ENCODE results near the gene DIPK1C.
"Not testable (repeated sequence)": the region's sequence is repeated elsewhere in the genome, so short reads cannot be mapped to it uniquely, and the experiment has no call there.

Gene DIPK1C

DNA sequence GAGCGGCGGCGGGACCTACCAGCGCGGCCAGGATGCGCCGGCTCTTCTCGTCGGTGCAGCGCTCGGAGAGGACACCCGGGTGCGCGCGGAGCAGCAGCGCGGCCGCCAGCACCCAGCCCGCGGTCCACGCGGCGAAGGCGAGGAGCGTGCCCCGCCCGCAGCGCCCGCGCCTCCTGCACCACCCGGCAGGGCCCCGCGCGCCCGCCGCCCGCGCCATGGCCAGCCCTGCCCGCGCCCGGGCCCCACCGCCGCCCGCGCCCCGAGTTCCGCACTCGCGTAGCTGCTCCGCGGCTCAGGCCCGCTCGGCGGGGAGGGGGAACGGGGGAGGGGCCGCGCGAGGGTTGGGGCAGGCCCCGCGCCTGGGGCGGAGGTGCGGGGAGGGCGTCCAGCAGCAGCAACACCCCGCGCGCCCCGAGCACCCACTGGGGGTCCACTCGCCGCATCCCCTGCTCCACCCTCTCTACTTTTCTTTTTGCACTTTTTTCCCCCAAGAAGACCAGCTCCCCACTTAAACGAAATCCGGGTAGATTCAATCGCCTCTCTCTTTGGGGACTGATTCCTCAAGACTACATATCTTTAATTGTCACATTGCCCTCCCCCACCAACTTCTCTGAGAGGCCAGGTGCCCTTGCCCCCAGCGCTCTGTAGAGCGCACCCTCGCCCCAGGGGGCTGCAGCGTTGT is at the start of gene DIPK1C:
Gene DIPK1C, minus strand, starts transcription at position 266 of the 682 bp plus-strand sequence. Its CDS starts 49 bp downstream, at position 217.
- peak in 1 of 2 experiments; percentile 46 for DNase-seq

DNA sequence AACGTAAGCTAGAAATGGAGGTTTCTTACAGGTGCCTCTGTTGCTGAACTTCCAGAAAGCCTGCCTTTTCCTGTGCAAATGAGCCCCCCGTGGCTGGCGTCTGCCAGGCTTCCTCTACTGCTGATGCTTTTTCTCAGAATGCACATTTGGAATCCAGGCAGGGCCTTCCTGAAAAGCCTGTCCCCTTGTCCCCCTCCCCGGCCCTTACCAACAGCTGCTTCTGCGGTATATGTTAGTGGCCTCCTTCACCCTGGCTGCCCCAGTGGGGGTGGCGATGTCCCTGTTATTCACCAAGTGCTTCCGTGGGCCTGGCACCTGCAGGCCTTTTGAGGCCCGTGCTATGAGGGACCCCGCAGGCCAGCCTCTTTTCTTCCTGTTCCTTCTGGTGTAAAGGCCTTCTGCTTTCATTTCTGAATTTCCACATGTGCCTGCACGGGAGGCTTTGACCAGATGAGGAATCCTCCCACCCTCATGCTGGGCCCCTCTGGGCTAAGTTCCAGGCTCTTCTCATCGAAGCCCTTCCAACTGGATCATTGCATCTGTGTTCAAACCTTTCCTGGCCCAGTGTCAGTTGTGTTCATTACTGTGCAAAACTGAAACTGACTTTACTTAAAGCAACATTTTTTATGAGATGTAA is 49.5 kb upstream of the DIPK1C start:
- no peak for DNase-seq

DNA sequence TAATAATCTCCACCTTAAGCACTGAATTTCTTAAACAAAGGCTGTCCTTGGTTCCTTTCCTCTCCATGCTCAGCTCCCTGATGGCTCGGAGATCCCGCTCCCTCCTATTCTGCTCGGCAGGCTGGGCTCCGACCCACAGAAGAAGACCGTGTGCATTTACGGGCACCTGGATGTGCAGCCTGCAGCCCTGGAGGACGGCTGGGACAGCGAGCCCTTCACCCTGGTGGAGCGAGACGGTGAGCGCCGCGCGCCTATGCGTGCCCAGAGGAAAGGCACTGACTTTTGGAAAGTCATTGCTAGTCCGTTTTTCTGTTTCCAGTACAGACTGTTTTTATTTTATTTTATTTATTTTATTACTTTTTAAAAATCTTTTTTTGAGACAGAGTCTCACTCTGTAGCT is 48.7 kb upstream of the DIPK1C start:
- DNase-seq: no peak

DNA sequence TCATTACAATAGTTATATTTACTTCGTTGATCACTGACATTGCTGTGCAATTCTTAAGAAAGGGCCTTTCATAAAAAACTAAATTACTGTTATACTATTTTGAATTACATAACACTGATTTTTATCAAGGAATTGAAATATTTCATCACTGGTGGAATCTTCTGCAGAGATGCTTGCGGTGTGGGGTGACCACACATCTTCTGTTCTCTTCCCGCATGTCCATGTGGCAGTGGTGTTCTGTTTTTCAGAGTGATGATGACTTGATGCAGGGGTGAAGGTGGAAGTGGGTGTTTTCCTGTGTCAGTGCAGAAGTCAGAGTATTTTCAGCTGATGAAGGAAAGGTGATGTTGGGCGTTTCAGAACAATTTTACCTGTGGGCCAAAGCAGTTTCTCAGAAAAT is 46.0 kb upstream of the DIPK1C start:
- DNase-seq: no peak

DNA sequence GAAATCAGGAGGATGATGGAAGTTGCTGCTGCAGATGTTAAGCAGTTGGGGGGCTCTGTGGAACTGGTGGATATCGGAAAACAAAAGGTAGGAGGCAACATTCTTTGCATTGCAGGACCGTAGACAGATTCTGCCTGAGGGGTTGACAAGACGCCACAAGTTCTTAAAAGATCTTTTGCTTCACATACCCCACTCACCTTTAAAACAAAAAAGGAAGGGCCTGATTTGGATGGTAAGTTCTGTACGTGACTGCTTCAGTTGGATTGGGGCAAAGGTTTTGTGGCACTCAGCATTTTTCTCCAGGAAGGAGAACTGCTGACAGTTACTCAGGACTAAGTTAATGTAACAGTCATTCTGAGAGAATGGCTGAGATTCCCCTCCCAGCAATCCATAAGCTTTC is 44.3 kb upstream of the DIPK1C start:
- DNase-seq: no peak

DNA sequence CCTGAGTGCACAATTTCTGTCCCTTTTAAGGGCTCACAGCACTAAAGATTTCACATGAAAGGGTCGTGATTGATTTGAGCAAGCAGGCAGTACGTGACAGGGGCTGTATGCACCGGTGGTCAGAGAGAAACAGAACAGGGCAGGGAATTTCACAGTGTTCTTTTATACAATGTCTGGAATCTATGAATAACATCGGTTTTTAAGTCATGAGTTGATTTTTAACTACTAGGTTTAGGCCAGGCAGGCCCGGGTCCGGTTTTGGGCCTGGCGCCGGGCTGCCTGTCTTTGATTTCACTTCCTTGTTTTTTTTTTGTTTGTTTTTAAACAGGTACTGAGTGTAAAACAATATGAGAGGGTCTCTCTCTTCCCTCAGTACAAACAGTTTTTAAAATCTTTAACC is 43.7 kb upstream of the DIPK1C start:
- DNase-seq: not testable (repeated sequence)

DNA sequence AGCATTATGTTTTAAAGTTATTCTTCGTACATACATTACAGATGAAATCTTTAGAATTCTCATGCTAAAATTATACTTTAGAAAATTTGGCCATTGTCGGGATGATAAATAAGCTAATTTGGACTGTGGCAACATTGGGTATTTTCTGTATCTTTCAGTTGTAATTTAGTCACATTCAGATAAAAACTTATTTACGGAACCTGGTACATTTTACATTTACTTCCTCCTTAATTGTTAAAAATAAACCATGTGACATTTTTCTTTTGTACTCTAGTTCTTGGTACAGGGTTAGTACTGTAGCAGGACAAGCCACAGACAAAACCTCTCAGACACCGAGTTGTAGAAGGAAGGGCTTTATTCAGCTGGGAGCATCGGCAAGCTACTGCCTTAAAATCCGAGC is 43.3 kb upstream of the DIPK1C start:
- no peak for DNase-seq

DNA sequence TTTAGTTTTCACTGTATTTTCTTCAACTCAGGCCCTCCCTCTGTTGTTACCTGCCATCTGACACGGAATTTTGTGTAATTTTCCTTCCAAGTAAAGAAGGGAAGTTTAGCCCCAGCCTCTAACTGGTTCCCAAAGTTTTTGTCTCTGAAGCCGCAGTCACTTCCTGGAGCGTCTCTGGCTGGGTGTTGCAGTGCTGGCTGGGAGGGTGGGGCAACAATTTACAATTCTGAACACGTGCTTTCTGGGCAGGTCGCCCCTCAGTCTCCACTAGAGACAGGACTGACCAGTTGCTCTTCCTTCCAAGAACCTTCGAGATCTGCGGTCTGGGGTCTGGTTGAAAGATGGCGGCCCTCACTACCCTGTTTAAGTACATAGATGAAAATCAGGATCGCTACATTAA is 42.5 kb upstream of the DIPK1C start:
- DNase-seq: no peak

DNA sequence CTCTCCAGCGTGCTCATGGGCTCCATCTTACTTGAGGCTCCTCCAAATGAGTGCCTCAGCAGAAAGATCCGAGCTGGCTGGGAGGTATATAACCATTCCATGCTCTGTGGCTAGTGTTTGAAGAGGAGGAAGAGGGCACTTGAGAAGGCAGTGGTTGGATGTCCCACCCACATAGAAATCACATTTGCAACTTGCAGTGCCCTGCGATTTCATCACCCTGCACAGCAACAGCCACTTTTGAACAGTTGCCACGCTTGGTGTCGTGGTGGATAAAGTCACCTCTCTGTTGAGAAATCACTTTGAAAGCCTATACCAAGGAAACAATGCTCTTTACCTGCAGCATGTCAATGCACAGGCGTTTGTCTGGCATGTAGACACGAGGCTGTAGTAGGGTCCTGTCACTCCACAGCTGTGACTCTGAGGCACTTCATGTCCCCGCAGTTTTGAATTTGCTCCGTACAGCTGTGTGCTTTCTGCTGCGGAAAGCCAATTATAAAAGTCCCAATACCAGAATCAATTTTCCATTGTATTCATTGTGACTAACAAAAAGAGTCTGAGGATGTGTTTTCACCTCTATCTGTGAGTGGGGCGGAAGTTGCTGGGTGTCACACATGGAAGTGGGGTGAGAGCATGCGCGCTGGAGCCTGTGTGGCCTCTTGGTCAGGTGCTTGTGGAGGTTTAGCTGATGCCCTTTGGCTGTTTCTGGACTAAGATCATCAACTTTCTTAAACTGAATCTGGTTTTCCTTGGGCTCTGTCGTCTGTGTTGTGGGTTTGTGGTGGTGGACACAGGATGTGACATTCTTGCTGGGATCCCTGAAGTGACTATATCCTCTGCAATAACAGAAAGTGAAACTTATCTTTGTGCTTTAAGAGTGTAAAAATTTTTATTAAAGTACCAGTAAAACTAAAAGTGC is 41.9 kb upstream of the DIPK1C start:
- DNase-seq: no peak

DNA sequence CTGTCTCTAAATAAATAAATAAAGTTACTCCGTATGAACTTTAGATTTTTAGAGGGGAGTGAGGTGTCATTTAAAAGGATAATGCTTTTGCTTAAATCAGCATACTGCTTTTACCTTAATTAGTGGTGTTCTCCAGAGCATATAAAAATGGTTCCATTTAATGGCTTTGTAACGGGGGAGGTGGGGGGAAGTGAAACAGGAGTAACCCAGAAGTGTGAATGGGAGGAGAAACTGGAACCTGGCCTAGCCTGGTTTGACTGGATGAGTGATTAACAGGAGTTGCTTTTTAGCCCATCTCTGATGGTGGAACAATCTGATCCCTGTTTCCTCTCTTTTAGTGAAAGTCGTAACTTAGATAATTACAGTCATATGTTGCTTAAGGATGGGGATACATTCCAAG is 40.7 kb upstream of the DIPK1C start:
- no peak for DNase-seq

DNA sequence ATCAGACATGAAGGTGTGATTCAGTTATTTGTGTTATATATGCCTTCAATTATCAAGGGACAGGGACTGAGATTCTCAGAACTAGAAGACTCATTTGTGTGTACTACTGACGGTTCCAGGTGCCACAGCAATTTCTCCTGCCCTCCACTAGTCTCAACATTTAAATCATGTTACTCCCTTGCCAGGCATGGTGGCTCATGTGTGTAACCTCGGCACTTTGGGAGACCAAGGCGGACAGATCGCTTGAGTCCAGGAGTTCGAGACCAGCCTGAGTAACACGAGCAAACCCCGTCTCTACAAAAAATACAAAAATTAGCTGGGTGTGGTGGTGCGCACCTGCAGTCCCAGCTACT is 40.2 kb upstream of the DIPK1C start:
- DNase-seq: peak in 1 of 2 experiments; percentile 24

DNA sequence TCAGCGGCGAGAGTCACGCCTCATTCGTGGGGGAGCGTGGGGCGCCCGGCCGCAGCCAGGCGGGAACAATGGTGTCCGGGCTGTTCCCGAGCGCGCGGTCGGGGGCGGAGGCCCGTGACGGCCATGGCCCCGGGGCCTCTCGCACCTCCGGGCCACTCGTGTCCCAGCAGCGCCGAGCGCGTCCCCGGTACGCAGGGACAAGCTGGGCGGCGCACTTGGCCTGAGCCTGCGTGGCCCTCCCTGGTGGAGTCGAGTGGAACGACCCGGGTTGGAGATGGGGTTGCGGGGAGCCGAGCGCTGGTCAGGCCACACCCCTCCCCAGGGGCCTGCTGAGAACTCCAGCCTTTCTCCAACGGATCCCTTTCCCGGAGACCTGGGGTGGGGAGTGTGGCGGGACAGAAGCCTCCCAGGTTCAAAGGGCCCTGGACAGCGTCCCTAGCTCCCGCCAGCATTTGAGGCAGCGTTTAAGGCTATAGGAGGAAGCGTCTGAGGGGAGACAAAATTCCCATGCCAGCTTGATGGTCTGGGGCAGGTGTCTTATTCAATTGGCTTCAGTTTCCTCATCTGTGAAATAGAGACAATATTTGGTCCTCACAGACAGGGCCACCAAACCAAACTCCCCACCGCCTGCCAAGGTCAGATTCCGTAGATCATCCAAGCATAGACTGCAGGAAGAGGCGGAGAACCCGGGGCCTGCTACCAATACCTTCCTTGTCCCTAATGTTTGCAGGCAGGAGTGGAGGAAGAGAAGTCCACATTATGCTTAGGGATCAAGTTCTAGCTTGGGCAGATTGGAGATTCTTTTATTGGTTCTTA is 39.6 kb upstream of the DIPK1C start:
- peak; percentile 52 to 81 for DNase-seq

DNA sequence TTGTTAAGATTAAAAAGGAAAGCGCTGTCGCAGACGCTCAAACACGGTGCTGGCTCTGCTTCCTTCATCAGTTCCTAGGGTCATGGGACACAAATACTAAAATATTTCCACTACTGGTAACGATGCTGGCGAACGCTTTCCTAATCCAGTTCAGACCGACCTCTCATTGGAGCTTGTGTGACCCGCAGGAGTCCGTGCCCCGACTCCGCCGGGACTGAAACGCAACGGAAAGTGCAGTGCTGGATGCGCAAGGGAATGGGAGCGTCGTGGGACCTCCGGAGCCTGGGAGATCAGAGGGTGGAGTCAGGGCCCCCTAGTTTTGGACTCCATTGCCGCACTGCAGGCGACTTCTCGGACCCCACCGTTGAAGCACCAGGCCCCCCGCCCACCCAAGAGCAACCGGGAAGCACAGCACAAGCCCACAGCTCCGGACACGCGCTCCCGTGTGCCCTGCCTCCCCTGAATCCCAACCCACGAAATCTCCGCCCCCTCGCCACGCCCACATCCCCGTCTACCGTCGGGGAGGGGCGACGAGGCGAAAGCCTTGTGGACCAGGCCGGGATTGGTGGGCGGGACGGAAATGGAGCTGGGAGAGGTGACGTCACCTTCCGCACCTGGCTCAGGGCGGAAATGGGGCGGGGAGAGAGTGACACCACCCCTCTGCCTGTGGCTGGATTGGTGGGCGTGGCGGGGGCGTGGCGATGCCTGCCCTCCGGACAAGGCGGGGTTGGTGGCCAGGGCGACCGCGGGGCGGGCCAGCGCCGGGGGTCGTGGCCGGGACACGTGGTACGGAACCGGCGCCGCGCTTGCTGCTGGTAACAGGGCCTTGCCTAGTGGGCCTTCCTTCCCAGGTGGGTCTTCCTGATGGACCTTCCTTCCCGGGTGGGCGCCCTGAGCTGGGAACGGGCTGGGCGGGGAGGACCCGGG is 38.7 kb upstream of the DIPK1C start, which contains the start of gene CNDP2:
Gene CNDP2, plus strand, starts transcription at position 783 of the 927 bp plus-strand sequence. CDS start 3,611 bp downstream, outside the sequence.
- DNase-seq: peak; percentile 97 to 100

DNA sequence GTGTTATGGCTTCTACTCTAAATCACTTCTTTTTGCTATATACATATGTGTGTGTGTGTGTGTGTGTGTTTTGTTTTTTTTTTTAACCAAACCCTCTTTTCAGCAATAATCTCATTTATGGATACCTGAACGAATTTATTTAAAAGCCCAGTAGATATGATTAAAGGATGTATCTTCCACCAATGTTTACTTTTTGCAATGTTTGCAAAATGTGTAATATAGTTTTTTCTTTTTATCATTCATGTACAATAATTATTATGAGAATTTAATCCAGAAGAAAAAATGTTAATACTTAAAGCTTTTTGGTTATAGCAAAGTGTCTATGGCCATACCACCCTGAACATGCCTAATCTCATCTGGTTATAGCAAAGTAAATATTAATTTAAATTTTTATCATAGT is 37.4 kb upstream of the DIPK1C start:
- no peak for DNase-seq

DNA sequence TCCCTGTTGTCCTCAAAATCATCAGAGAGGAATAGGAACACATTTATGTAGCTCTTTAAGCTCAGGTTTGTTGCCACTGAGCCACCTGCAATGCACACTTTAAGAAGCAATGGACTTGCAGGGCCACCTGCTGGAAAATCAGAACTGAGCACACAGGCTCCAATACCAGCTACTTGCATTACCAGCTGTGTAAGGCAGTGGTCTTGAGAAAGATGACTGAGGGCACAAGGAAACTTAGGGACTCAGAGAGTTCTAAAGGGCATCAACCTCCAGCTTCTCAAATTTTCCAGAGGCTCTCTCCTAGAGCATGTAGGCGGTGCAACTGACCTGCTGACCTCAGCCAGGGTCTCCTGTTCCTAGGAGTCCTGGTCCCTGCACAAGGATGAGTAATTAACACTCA is 36.6 kb upstream of the DIPK1C start:
- peak; percentile 74 to 88 for DNase-seq

DNA sequence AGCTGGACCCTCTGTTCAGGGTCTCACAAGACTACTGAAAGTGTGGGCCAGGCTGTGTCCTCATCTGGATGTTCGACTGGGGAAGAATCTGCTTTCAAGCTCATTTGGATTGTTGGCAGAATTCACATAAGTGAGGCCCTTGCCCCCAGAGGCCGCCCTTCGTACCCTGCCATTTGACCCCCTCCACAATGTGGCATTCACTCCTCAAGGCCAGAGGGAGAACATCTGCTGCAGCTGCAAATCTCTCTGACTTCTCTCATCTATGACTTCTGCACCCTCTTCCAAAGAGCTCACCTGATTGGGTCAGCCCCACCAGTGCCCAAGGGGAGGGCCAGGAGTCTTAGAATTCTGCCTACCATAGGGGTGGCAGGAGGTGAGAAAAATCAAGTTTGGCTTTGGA is 35.2 kb upstream of the DIPK1C start:
- no peak for DNase-seq

DNA sequence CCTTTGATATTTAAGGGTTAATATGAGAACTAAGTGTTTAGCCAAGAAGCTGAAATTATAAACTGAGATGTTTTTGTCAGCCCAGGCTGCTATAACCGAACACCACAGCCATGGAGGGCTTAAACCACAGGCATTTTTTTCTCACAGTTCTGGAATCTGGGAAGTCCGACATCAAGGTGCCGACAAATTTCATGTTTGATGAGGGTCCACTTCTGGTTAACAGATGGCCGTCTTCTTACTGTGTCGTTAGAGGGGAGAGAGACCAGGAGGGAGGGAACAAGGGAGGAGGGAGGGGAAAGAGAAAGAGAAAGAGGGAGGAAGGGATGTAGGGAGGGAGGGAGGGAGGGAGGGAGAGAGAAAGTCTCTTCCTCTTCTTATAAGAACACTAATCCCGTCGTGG is 32.6 kb upstream of the DIPK1C start:
- no peak for DNase-seq

DNA sequence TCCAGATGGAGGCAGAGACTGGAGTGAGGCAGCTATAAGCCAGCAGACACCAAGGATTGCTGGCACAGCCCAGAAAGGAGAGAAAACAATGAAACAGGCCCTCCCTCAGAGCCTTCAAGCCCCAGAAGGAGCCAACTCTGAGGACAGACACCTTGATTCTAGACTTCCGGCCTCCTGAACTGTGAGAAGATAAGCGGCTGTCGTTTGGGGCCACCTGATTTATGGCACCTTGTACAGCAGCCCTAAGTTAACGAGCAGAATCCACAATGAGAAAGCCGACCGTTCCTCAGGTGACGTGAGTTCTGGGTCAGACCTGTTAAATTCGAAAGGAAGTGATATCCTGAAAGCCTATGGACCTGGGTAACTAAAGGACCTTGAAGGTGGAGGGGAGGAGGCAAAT is 31.8 kb upstream of the DIPK1C start:
- no peak for DNase-seq

DNA sequence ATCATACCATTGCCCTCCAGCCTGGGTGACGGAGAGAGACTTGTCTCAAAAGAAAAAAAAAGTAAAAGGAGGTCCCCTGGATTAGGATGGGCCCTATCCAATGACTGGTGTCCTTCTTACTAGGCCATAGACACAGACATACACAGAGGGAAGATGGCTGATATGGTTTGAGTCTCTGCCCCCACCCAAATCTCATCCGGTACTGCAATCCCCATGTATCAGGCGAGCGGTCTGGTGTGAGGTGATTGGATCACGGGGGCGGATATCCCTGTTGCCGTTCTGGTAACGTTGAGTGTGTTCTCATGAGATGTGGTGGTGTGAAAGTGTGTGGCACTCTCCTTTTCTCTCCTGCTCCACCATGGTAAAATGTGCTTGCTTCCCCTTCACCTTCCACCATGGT is 31.2 kb upstream of the DIPK1C start:
- DNase-seq: no peak

DNA sequence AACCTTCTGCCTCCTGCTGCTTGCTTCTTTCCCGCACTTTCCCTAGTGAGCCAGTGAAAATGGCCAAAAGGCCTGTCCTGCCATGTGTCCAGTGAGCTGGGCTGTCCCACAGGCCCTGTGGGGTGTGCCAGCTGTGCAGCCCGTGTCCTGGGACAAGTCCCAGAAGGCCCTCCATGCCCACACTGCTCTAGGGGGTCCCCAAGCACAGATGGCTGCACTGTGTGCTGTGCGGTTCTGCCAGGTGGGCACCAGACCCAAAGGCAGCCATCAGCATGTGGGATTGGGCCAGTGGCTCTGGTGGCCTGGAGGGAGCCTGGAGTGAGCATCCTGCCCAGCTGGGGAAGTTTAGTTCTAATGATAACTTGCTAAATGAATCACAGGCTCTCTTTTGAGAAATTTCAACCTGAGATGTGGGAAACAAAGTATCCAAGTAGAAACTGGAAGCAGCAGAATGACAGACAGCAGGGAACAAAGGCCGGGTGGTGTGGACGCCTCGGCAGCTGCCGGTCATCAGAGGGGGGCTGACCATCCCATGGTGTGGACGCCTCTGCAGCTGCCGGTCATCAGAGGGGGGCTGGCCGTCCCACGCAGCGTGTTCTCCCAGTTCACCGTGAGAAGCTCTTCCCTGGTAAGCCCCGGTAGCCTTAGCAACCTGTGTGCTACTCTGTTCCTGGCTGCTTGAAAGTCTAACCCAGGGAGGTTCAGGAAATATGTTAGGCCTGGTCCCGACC is 29.2 kb upstream of the DIPK1C start:
- no peak for DNase-seq

DNA sequence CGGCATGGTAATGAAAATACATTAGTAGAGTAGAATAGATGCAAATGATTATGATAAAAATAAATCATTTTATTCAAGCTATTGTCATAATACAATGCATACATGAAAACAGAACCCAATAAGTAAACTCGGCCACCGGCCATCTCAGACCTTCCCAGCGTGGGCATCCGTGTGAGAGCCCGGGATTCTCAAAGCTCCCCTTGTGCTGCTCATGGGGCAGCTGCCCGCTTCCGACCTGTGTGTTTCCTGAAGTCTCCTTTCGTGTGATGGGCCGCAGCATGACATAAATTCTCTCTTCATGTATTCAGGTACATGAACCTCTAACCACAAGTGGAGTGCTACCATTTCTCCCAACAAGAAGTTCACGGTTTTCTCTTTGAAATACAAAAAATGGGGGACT is 25.6 kb upstream of the DIPK1C start:
- no peak for DNase-seq

Measured in NCI-H526 (cell line).